HCEC 1CT (cell line): ENCODE data around the gene PTGER2.

Source experiments
- DNase-seq: peaks from one replicate; pipeline ENCODE4 v3.0.0-alpha.2; 2017

Gene PTGER2

DNA sequence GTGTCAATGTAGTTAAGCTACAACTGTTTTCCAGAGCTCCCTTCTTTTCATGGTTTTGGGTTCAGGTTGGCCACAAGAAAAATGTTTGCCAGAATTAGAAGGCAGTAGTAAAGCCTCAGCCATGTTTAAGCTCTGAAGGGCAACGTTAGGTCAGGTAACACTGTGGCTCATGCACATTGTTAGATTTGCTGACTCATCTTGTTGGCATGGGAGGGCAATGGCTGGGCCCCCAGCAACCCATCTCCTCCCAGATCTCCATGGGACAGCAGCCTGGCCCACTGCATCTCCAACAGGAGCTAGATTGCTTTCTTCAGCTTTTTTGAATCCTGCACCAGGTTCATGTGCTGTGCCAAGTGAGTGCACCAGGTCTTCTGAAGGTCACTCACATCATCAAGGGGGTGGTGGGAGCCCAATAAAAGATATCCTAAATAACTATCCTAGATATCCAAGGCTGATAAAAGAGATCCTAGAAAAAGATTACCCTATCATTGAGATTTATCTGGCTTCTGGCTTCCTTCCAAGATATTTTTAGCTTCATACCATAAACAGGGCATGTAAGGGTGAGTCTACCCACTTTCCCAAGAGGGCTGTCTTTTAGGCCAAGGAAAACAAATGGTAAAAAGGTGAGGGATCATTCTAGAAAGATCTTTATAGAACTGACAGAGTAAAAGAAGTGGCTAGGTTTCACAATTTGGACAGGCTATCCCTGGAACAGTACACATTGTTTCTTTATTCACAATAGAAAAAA, 28.9 kb downstream of the PTGER2 start:
- DNase-seq: peak; percentile 44

DNA sequence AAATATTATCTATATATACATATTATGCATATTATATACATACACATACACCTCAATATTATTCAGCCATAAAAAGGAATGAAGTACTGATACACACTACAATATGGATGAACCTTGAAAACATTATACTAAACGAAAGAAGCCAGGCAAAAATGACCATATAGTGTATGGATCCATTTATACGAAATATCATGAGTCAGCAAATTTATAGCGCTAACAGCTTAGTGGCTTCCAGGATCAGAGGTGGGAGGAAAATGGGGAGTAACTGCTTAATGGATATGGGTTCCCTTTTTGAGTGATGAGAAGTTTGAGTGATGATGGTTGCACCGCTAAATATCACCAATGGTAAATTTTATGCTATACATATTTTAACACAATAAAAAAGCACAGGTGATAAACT, 32.7 kb downstream of the PTGER2 start:
- DNase-seq: no peak

DNA sequence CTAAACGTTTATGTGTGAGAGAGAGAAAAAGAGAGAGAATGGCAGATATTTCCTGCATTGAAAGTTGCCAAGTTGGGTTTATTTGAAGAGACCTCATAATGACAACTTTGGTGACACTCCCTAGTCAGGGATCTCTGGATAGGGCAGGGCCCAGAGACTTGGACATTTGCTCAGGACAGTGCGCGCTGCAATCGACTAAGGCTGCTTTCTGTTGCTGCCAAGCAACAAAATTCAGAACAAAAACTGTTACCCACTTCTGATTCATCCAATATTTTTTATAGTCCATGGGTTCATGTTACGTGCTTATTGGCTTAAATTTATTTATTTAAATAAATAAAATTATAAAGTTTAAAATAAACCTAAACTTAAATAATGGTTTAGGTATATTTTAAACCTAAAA, 34.2 kb downstream of the PTGER2 start:
- DNase-seq: peak; percentile 54

- DNase-seq: peak; percentile 81
Measured at GRCh38 chr14:52348776-52349175, 34.7 kb downstream of the PTGER2 start.

GRCh38 chr14:52349731-52350130, 35.6 kb downstream of the PTGER2 start:
- no peak for DNase-seq

- no peak for DNase-seq
Measured at GRCh38 chr14:52350445-52350844, 36.3 kb downstream of the PTGER2 start.

- DNase-seq: peak; percentile 45
Measured at GRCh38 chr14:52351233-52352060, 37.3 kb downstream of the PTGER2 start.

DNA sequence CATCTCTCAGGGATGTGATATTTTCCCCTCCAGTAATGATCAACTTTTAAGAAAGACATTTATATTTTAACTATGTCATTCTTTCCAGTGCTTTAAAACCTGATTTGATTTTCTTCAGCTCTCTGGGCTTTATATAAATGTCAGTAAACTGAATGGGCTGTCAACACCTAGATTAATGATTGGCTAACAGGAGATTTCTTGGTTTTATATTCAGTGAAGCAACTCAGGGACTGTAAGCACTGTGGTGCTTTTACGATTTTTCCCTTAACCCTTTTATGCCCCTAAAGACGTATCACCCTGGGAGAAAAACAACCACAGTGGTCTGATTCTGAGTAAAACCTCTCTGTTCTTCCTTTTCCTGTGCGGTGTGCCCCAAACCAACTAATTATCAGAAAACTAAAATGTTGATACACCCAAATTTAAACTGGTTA, 38.0 kb downstream of the PTGER2 start:
- no peak for DNase-seq

DNA sequence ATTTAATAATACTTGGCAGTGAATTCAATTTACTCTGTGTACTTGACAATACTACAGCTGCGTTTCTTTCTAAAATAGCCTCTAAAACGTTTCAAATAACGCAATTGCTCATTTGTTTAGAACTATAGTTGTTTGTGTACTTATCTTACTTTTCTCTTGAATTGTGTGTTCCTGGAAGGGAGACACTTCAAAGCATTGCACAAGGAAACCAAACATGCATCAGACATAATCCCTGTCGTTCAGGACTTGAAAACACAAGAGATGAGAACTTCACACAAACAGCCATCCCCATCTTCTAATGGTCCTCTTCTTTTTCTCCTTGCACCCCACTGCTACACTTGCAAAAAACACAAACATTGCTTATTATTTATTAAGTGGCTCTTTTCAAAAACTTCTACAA, 38.5 kb downstream of the PTGER2 start:
- peak; percentile 33 for DNase-seq

DNA sequence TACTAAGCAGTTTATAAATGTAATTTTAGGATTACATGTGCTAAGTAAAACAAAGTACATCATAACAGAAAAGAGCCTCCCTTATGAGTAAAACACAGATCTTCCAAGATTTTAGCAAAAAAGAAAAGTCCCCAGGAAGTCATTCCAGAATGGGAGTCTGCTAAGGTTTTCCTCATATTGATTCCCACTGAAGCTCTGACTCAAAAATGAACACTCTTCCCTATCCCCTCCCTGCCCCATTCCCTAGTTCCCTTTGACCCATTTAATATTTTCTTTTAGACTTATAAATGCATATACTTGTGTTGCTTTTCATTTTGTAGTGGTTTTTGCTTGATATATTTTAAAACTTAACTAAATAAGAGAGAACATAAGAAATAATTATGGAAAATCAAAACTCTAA, 40.1 kb downstream of the PTGER2 start:
- DNase-seq: peak; percentile 55

DNA sequence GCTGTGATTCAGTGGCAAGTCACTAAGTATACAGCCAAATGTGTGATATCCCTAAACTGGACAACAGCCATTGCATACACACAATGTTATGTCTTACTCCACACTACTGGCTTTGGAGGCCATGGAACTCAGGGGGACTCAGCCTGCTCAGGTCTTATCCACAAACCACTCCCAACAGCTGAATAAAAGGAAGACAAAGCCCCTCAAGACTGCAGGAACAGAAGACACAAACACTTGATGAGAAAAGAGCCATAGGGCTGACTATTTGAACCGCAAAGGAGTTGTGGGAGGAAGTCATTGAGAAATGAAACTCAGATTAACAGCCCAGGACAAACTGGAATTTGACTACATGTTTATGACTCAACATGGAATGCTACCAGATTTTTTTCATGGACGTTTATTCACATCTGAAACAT, 40.9 kb downstream of the PTGER2 start:
- peak; percentile 93 for DNase-seq

- no peak for DNase-seq
Measured at GRCh38 chr14:52355526-52355925, 41.4 kb downstream of the PTGER2 start.

DNA sequence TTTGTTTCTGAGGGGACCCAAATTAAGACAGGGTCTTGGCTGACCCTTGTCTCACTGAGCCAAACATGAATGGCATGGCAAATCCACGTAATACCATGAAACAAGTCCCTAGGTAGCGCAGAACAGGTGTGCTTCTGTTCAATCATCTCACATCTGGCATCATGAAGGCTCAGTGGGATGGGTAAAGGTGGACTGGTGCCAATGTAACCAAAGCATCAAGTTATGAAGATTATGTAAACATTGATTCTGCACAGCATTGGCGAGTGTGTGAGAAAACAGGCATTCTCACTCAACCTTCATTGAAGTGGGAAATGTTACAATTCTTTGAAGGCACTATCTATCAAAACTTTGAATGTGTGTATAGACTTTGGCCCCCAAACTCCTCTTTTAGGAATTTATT, 41.9 kb downstream of the PTGER2 start:
- no peak for DNase-seq

DNA sequence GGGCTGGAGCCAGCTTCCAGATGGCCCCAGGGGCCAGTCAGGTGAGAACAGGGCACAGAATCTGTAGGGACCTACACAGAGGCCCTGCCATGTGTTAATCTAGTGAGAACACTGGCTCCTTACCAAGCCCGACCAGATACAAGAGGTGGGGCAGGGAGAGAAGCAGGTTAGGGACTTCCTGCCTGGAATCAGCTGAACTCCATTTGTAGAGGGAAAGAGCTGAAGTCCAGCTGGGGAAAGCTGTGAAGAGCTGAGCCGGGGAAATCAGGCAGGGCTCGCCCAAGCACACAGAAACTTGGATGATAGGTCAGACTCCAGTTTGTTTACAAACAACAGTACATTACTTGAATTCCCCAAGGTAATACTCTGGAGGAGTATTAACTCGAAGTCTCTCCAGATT, 46.7 kb downstream of the PTGER2 start:
- DNase-seq: peak; percentile 26

GRCh38 chr14:52363041-52363704, 49.1 kb downstream of the PTGER2 start:
- DNase-seq: no peak

- no peak for DNase-seq
Measured at GRCh38 chr14:52363961-52364360, 49.8 kb downstream of the PTGER2 start.

GRCh38 chr14:52365071-52365470, 51.0 kb downstream of the PTGER2 start:
- DNase-seq: peak; percentile 60

DNA sequence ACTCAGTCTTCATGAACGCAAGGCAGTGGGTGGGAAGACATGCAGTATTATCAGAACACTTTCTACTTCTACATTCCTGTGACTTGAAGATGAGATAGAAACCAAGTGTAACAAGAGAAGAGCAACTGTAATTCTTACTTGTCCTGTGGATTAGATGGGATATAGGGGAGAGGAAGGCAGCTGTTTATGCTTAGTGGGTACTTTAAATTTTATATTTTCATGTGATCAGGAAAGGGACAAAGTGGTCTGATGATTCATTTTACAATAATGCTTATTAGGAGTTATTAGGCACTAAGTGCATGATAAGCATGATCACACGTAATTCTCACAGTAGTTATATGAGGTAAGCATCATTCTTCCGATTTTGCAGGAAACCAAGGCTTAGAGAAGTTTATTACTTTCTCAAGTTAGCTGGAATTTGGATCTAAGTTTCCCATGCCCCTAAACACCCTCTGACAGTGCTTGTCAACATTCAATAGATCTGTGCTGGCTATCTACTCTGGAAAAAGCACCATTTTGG, 52.7 kb downstream of the PTGER2 start:
- no peak for DNase-seq

- DNase-seq: no peak
Measured at GRCh38 chr14:52369305-52369801, 55.2 kb downstream of the PTGER2 start.

DNA sequence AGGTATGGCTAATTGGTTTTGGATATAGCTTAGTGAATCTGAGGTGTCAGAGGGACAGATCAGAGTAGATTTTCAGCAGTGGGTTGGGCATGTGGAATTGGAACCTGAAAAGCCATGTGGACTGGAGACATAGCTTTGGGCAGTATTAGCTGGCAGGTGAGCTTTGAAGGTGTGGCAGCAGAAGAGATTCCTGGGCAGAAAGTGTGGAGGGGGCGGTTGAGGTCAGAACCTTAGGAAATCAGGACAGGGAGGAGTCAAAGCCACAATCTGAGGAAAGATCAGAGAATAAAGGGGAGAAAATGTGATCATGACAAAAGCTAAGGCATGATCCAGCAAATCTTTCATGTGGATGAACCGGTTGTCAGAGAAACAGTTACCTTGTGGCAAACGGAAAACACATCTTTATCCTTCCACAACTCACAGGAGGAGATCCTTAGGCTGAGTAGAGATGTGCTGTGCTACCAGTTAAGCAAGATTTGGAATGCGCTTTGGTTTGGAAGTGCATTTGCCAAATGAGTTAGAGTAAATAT, 56.4 kb downstream of the PTGER2 start:
- DNase-seq: no peak

DNA sequence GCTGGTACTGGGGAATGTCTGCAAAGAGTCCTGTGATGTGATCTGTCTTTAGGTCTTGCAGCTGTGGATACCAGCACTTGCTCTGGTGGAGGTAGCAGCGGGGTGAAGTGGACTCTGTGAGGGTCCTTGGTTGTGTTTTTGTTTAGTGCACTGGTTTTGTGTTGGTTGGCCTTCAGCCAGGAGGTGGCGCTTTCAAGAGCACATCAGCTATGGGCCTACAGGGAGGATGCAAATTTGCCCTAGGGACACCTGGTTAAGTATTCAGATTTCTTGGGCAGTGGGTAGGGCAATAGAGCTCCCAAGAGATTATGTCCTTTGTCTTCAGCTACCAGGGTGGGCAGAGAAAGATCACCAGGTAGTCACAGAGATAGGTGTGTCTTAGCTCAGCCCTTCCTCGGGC, 63.8 kb downstream of the PTGER2 start:
- DNase-seq: no peak
